T-helper 1 cell (primary cell): ENCODE results near the gene TAMALIN.

Source experiments
- DNase-seq, 5 donors: peaks; one replicate each; pipeline ENCODE4 v3.0.0-alpha.2; 2012 to 2020

TAMALIN gene

DNA sequence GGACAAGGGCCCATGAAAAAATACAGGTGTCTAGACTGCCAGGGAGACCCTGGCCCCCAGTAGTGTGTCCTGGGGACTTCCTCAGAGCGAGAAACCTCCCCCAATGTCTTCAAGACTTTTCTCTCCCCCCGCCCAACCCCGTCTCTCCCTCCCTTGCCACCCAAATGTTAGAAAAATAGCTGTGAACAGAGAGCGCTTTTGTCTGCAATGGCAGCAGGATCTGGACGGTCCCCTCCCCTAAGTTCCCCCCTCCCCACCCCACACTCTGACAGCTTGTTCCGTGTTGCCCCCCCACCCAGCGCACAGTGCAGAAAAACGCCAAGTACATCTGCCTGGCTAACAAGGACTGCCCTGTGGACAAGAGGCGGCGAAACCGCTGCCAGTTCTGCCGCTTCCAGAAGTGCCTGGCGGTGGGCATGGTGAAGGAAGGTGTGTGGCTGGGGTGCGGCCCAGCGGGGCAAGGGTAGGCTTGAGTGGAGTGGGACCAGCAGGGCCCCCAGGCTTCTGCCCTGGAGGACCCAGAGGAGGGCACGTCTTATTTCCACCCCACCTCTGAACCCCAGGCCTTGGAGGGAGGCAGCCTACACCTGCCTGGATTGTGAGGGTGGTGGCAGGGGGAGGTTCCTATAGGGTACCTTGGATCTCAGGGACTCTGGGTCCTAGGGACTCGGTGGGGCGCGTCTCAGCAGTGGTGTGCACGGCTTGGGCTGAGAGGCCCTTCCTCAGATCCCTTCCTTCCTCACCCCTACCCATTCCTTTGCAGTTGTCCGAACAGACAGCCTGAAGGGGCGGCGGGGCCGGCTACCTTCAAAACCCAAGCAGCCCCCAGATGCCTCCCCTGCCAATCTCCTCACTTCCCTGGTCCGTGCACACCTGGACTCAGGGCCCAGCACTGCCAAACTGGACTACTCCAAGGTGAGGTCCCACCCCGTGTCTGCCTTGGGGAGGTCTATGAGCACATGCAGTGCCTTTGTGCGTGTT is 49.3 kb downstream of the TAMALIN start:
- no peak for DNase-seq

DNA sequence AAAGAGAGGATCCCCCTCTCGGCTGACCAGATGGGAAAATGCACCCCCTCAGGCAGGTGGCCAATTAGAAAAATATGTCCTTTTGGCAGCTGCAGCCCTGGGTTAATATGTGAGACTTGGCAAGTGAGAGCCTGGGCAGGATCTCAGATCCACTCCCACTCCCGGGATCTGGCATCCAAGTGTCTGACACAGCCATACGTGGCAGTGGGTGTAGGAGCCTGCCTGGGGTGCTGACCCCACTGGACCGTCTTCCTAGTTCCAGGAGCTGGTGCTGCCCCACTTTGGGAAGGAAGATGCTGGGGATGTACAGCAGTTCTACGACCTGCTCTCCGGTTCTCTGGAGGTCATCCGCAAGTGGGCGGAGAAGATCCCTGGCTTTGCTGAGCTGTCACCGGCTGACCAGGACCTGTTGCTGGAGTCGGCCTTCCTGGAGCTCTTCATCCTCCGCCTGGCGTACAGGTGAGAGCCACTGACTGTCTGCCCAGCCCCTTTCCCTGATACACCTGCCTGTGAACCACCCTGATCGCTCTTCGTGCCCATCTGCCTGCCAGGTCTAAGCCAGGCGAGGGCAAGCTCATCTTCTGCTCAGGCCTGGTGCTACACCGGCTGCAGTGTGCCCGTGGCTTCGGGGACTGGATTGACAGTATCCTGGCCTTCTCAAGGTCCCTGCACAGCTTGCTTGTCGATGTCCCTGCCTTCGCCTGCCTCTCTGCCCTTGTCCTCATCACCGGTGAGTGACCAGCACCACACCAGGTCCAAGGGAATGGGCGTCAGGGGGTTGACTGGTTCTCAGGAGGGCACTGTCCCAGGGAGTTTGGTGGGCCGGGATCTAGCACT is 50.3 kb downstream of the TAMALIN start:
- DNase-seq = no peak

DNA sequence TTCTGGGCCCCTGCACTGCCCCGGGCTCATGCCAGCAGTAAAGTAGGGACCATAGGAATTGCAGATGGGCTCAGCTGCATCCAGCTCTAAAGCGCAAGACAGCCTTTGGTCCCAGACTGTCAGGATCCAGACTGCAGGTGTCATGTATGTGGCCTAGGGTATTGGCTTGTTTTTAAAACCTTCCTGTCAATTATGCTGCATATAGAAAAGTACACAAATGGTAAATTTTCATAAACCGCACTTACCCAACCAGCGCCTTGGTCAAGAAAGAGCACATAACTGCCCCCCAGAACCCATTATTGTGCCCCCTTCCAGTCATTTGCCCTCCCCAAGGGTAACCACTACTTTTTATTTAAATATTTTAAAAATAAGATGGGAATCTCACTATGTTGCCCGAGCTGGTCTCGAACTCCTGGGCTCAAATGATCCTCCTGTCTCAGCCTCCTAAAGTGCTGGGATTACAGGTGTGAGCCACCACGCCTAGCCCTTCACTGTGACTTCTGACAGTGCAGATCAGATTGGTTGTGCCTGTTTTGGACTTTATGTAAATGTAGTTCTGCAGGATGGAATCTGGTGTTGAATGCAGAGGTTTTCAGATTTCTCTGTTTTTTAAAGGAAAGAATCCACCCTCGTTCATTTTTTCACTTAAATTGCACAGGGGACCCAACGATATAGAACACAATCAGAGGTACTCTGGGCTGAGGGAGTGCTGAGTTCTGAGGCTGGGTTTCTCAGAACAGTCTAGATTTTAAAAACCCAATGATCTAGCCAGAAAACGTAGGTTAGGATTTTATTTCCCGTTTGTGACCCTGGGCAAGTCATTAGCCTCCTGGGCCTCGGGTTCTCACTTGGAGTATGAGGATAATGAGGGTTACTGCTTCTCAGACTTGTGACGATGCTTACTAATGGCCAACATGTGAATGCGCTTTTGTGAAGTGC is 51.2 kb downstream of the TAMALIN start:
- no peak for DNase-seq

DNA sequence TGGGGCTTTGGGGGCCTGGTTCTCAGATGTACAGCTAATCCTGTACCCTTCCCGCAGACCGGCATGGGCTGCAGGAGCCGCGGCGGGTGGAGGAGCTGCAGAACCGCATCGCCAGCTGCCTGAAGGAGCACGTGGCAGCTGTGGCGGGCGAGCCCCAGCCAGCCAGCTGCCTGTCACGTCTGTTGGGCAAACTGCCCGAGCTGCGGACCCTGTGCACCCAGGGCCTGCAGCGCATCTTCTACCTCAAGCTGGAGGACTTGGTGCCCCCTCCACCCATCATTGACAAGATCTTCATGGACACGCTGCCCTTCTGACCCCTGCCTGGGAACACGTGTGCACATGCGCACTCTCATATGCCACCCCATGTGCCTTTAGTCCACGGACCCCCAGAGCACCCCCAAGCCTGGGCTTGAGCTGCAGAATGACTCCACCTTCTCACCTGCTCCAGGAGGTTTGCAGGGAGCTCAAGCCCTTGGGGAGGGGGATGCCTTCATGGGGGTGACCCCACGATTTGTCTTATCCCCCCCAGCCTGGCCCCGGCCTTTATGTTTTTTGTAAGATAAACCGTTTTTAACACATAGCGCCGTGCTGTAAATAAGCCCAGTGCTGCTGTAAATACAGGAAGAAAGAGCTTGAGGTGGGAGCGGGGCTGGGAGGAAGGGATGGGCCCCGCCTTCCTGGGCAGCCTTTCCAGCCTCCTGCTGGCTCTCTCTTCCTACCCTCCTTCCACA is 52.0 kb downstream of the TAMALIN start:
- DNase-seq = no peak

DNA sequence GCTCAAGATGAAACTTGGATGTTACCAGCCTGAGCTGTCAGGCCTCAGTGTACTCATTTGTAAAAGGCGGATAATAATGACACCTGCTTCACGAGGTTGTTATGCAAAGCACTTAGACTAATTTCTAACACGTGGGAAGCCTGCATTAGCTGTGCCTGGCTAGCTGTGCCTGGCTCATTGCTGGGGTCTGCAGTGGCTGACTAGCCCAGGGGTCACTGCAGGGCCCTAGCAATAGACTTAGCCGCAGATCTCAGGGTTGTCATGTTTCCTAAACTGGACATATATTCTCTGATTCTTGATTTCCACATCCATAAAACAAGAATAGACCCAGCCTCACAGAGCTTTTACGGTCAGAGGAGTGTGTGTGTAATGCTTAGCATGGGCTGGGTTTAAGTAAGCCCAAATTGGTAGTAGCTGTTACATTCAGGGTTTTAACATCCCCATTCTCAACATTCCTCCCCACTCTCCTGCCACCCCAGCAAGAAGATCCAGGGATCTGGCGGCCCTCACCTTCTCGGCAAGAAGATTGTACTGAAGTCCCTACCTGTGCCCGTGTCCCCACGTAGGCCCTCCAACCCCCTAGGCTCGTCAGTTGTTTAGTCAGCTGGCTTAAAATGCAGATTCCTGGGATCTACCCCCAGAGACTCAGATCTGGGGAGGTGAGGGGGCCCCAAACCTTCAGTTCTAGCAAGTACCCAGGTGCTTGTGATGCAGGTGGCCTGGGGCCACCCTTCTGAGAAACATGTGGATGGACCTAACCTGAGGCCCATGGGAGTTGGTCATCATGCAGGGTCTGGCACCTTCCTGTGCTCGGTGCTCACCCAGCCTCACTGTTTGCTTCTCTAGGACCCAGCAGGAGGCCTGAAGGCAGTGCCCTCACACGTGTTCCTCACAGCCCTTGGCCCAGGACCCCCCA is 53.1 kb downstream of the TAMALIN start:
- no peak for DNase-seq

DNA sequence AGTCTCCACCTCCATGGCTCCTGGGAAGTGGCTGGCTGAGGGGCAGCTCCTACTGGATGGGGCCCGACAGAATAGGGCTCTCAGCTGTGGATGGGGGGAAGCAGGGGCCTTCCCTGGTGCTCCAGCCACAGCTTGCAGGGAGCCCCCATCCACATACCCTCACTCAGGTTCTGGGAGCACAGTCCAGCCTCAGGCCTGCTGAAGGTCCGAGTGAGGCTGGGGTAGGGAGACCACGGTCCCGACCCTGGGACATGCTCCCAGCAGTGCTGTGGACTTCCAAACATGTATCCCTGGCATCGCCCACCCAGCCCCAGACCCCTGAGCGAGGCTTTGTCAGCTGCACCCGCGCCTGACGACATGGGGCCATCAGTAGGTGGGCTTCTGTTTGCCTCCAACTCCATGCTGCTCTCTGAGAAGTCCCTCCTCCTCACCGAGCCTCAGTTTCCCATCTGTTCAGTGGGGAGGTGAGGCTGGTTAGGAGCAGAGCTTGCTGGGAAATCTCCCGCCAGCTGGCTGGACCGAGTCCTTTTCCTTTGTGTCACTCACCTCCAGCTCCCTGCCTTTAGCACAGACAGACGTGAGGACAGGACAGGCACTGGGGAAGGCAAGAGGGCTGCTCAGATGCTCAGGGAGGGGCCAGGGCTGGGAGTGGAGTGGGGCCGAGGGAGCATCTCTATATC is 53.9 kb downstream of the TAMALIN start:
- DNase-seq = no peak

DNA sequence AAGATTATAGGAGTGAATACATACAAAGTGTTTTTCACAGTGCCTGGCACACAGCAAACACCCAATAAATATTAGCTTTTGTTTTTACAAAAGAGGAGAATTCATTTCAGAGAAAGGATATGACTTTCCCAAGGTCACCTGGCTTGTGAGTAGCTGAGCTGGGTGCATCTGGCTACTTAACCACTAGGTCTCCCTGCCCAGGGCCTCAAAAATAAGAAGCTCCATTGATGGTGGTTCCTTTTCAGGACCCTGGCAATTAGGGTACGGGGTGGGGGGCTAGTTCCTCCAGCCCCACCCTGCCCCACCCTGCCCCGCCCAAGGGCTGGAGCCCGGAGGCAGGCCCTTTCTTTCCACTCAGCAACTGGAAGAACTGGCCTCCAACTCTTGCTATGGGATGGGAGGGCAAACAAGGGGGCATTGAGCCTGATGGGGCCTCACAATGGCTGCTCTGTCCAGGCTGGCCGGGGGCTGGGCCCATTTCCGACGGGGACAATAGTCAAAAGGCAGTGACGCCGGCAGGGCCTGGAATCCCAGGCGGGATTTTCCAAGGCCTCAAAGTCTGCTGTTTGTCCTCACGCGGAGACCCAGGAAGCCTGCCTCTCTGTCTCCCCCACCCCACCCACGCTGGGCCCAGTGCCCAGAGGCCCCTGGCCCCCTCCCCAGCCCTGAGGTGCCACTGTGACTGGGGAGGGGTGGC is 54.9 kb downstream of the TAMALIN start:
- DNase-seq = no peak

DNA sequence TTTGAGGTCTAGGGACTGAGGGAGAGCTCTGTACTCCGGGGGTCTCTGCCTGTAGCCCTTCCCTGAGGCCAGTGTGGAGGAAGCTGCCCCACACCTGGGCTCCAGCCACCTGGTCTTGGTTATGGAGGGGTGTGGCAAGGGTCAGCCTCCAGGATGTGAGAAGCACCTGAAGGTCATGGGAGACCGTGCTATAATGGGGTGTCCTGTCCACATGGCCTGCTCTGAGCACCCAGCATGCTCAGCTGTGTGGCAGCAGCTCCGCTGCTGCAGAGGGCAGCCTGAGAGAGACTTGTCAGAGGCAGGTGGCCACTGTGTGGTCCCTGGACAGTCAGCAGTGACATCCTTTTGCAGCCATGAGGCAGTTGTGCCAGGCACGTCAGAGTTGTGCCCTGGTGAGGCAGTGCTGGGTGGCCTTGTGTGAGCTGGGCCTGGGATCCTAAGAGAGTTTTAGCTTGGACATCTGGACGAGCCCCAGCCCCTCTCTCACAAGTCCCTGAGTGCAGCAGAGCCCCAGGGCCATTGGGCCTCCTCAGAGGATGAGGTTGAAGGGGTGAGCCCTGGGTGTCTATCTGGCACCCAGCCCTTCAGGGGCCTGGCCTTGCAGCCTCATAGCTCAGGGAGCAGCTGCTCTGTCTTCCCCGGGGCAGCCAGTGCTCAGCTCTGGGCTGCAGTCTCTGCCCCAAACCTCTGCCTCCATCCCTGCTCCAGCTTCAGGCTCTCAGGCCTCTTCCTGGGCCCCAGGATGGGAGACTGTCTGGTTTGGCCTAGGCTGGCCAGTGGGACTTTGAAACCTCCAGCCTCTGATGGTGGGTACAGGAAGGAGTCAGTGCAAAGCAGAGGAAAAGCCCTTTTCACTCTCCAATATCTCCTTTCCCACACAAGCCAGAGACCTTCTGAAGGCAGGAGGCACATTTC is 55.7 kb downstream of the TAMALIN start:
- DNase-seq = no peak

DNA sequence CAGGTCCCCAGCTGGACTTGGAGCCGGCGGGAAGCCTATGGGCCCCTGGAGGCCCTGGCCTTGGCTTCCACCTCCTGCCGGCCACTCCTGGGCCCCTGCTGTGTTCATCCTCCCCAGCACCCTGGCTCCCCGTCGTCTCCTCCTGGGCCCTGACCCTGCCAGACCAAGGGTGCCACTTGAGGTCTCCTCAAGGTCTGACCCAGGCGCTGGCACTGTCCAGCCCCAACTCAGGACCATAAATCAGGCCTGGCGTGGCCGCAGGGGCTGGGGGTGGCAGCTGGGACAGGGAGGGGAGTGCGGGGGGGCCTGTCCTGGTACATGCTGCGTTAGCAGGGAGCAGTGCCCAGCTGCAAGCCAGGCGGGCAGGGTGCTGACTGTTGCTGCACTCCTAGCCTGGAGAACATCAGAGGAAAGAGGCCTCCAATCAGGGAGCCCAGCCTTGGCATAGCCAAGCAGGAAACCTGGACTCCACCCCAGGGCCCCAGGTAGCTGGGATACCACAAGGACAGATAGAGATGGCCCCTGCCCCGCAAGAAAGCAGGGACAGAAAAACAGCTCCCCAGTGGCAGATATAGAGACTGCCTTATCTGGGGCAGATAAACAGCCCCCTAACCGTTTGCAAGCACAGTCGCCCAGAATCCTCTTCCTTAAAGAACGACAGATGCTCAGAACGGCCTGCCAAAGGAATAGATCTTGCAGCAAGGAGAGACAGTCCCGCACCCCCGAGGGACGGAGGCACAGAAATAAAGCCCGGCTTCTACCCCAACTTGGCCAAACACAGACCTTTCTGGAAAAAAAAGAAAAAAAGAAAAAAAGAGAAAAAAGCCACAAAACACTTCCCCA is 56.6 kb downstream of the TAMALIN start:
- no peak for DNase-seq

DNA sequence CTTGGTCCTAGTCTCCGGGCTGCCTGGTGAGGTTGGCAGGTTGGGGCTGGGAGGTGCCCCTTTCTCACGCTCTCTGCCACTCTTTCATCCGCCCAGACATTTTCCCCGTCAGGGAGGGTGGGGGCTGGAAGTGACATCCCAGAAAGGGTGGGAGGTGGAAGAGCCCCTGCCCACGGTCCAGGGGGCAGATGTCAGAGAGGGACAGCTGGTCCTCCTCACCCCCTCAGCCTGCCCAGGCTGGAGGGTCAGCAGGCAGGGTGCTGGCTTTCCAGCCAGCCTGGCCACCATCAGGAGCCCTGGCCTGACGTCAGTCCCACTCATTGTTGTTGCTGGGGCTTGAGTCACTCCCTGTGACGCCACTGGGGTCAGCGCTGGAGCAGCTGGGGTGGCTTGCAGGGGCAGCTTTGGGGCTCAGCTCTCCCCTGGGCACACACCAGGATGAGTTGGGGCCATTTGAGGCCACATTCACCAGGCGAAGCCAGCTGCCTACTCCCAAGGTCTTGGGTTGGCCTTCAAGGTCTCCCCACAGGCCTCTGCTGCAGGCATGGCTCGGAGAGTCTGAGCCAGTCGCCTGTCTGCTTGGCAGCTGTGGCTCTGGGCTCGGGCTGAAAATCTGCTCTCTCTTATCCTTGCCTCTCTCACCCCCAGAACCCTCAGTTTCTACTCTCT is 57.4 kb downstream of the TAMALIN start:
- no peak for DNase-seq
